Right forelimb (tissue), 1 donor: Measurements from ENCODE around the gene HNRNPR.
A peak's percentile ranks its signal among the peaks of the same experiment; 100 is the strongest.
"Not testable (repeated sequence)": the region's sequence is repeated elsewhere in the genome, so short reads cannot be mapped to it uniquely, and the experiment has no call there.

Experiments used
- DNase-seq: peaks from one replicate; pipeline ENCODE4 v3.0.0-alpha.2; 2018

The HNRNPR gene

DNA sequence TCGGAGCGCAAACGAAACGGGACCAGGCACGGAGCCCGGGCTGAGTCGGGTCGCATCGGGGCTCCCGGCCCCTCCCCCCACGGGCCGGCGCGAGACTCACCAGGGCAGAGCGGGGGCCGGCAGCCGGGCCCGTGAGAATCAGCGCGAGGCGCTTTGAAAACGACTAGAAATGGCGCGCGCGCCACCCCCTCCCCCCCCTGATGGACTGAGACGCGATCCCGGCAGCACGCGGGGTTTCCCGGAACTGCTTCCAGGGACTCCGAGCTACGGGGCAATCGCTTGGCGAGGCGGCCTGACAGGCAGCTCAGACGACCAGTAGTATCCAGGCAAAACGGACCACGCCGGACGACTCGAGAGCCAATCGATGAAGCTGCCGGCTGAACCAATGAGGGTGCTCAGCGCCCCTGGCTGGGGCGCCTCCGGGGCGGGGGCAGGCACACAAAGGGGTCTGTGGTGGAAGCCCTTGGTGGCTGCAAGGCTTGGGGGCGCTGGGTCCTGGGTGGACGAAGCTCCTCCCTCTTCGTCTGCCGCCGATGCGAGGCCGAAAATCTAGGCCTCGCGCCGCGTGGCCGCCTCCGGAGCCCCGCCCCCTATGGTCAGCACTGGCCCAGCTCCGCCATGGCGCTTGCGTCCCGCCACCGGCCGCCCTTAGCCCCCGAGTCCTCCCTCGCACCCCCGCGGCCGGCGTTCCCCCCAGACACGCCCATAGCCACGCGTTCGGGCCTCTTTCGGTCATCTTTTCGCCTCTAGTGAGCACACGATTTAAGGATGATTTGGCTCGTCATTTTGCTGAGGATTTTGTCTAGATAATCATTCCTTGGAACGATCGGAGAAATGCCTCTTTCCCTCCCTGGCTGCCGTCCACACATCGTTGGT is at the start of gene HNRNPR:
Gene HNRNPR, minus strand, starts transcription at position 174 of the 876 bp plus-strand sequence. CDS start 3,276 bp downstream, outside the sequence.
- DNase-seq, result peak; percentile 100

DNA sequence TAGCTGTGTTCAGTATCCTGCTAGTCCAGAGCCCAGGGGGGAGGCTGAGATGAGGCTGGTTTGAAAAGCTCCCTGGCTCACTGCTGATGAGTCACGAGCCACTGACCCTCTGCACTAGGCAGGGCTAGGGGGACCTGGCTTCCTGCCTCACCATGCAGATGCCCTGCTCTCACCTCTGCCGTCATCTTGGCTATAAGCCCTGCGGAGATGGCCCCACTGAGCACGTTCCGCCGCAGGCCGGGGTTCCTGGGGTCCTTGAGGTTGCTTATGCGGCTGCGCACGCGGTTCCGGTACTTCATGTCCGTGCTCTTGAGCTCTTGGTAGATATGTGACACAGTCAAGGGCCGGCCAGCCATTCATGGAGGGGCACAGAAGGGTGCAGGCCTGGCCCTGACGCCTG is 49.6 kb upstream of the HNRNPR start:
- no peak for DNase-seq

DNA sequence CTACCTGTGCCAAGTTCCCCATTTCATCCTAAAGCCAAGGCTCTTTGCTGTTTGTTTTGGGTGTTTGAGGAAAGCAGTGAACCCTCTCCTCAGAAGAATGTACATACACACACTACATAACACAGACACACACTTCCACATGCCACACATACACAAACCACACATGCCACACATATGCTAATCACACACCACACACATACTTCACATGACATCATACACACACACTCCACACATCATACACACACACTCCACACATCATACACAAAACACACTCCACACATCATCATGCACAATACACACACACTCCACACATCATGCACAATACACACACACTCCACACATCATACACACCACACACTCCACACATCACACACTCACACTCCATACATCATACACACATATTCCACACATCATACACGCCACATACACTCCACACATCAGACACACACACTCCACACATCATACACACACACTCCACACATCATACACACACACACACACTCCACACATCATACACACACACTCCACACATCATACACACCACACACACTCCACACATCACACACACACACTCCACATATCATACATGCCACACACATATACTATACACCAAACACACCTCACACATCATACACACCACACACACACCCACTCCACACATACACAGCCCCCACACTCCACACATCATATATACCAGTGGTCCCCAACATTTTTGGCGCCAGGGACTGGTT is 48.2 kb upstream of the HNRNPR start:
- DNase-seq, result no peak

DNA sequence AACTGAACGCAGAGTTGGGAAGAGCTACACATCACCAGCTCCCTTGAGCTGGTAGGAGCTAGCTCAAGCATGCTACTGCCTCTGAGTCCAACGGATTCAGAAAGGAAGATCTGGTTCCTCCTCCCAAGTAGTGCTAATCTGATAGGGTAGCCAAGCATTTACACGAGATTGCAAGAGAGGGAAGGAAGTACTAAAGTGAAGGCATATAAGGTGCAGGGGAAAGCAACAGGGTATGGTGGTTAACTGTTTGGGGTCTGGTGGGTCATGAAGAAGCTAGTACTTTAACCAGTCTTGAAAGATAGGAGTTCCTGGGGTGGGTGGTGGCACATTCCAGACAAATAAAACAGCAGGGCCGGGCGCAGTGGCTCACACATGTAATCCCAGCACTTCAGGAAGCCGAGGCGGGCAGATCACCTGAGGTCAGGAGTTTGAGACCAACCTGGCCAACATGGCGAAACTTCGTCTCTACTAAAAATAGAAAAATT is 45.8 kb upstream of the HNRNPR start:
- DNase-seq, result no peak

DNA sequence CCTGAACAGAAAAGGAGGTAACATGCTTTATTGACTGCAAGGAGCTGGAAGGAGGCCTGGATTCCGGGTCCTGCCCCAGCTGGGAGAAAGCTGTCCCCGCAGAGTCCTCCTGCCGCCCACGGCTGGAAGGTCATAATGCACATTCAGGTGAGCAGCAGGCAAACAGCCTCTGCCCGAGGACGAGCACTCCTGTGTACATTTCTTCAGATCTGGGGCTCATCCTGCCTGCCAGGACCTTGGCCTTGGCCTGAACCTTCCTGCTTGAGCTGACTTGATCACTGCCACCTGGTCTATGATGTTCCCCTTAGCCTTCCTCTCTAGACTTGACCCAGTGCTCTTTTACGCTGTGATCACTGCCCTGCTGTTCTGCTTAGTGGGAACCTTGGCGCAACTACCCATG is 43.4 kb upstream of the HNRNPR start:
- DNase-seq, result no peak

DNA sequence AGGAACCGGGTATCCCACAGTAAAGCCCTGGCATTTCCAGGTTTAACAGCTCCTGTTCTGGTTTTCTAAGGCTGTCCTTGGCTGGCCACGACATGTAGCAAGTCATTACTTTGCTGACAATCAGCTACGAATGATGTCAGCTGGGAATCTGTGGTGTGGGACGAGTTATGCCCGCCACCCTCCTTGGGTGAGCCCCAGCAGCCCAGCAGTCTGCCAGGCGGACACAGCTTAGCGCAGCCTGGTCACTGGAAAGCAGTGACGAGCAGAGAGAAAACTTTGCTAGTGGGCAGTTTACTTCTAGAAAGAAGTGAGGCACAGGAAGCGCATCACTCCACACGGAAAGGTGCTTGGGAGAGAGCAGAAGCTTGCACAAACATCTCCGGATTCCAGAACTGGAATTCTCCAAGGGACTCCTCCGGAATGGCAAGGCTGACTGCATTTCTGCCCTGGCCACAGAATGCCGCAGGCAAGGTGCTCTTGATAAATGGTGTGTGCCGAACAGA is 41.1 kb upstream of the HNRNPR start:
- no peak for DNase-seq

DNA sequence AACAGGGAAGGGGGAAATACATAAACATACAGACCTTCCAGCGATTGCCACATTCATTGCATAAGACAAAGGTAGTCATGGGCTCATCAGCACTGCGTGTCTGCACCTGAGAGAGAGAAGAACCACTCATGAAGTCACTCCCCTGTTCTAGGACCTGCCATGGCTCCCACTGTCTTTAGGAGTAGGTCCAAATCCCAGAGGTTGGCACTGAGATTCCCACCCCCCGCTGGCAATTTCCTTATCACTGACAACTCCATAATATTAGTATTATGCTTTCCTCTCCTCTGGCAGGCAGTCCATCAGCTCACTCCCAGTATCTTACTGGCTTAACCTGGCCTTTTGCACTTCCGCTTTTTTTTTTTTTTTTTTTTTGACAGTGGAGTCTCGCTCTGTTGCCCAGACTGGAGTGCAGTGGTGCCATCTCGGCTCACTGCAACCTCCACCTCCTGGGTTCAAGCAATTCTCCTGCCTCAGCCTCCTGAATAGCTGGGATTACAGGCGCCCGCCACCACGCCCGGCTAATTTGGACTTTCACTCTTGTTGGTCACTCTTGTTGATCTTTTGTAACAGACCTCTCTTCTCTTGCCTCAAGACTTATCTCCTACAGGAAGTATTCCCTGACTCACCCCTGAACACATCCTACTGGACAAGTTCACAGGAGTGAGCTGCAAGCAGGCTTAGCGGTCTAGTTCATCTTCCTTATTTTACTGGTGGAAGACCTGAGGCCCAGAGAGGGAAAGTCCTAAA is 40.4 kb upstream of the HNRNPR start:
- no peak for DNase-seq

DNA sequence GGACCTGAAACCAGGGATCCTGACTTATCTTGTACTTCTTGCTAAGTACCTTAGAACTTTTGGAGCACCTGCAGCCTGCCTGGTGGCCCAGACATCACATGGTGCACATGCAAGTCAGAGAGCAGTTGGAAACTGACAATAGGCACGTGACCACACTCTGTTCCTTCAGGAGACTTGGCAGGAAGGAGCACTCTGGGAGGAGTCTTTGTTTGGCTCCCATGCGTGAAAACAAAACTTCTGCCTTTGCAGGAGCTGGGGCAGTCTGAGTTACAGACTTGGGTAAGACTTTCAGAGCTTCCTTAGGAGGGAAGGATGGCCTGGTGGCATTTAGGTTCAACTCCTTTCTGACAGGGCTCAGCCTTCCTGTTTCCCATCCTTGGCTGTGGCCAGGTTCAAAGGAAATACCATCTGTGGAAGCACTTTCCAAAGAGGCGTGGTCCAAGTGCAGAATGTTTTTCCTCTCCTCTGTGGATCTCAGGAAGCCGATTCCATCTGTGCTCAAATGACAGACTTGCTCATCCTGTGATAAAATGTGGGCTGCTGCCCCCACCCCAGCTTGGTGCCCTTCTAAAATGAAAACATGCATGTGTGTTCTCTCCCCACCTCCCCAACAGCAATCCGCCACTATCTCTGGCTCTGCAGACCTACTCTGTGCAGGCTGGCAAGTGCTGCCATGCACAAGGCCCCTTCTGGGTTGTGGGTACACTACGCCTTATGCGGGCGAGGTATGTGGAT is 39.7 kb upstream of the HNRNPR start:
- no peak for DNase-seq

DNA sequence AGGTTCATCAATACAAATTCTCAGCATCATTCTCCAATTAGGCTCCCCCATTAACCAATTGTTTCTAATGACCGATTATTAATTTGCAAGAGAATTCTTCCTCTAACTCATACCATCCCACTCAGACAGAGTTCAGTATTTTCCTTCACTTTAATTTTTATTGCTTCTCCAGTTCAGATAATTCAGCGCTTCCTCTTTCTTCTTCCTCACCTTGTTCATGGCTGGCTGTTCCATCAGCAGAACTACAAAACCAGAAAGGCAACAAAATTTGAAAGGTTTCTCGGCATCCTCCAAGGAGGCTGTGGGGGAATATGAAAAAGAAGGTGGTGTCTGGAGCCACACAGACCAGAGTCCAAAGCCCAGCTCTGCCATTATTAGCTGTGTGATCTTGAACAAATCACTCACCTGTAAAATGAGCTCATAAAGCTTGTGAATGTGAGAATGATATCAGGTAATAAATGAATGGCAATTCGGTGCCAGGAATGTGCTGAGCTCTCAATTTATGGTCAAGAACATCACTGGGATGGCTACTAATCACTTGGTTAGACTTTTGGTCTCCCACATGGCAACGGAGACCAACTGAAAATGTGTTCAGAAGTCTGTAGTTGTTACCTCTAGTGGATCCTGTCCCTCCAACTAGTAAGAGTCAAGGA is 37.3 kb upstream of the HNRNPR start:
- DNase-seq, result no peak

DNA sequence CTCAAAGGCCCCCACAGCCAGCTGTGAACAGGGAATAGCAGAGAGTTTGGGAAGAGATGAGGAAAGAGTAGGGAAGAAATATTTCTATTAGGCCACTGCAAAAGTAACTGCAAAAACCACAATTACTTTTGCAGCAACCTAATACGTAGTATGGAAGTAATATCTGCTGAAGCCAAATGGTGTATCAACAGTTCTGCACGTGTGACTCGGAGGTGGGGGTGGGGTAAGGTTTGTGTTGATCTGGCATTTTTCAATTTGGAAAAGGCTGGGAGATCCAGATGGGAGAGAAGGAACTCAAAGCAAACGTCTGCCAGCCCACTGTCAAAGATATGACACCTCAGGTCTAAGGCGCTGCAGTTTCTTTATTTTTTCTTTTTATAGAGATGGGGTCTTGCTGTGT is 36.6 kb upstream of the HNRNPR start:
- DNase-seq, result no peak

DNA sequence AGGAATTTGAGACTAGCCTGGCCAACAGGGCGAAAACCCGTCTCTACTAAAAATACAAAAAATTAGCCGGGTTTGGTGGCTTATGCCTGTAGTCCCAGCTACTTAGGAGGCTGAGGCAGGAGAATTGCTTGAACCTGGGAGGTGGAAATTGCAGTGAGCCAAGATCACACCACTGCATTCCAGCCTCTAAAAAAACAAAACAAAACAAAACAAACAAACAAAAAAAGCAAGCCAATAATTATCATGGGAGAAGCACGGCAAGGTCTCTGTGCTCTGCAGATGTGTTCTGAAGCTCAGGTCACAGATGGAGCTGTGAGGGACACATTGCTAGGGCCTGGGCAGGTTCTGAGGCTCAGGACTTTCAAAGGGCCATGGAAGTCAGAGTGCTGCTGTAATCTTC is 36.2 kb upstream of the HNRNPR start:
- DNase-seq, result not testable (repeated sequence)

DNA sequence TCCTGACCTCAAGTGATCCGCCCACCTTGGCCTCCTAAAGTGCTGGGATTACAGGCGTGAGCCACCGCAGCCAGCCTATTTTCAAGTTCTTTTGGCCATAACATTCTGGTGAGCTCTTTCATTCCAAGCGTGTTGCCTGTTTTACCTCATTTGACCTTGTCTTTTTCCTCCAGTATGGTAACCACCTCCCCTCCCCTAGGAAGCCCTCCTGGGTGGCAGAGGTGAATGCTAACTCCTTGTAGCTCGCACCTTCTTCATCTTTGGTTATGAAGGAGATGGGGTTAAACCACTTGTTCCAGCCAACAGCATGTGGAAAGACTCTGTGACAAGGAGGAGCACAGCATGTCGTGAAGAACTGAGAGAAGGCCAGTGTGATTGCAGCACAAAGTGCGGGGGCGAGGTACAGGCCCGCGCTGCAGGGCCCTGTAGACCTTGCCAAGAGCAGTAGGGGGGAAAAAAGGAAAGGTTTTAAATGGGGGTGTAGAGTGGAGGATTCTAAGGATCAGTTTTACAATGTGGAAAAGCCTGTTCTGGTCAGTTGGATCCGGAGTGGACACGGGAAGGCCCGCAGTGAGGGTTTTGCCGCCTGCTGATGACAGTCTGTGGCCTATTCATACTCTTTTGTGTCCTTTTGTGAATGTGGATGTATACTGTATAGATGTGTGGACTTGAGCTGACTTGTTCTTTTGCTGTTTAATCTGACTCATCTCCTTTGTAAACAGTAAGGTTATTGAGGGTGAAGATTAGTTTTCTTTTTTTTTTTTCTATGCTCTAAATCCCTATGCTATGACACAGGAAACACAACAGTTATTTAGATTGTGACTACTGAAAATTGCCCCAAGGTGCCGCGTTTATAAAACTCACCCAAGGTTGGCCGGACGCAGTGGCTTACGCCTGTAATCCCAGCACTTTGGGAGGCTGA is 33.1 kb upstream of the HNRNPR start:
- DNase-seq, result no peak

DNA sequence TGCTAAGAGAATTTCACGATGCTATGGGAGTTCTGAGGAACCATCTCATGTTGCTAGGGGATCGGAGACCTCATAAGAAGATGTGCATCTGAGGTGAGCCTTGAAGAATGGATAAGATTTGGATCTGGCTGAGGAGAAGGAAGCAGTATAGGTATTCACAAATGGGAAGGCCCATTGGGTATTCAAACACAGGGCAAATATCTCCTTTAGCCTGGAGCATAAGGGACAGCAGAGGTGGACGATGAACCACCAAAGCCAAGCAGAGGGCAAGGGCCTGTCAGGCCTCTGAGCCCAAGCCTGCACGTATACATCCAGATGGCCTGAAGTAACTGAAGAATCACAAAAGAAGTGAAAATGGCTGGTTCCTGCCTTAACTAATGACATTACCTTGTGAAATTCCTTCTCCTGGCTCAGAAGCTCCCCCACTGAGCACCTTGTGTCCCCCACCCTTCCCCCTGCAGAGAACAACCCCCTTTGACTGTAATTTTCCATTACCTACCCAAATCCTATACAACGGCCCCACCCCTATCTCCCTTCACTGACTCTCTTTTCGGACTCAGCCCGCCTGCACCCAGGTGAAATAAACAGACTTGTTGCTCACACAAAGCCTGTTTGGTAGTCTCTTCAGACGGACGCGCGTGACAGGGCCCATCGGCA is 30.1 kb upstream of the HNRNPR start:
- not testable (repeated sequence) for DNase-seq

DNA sequence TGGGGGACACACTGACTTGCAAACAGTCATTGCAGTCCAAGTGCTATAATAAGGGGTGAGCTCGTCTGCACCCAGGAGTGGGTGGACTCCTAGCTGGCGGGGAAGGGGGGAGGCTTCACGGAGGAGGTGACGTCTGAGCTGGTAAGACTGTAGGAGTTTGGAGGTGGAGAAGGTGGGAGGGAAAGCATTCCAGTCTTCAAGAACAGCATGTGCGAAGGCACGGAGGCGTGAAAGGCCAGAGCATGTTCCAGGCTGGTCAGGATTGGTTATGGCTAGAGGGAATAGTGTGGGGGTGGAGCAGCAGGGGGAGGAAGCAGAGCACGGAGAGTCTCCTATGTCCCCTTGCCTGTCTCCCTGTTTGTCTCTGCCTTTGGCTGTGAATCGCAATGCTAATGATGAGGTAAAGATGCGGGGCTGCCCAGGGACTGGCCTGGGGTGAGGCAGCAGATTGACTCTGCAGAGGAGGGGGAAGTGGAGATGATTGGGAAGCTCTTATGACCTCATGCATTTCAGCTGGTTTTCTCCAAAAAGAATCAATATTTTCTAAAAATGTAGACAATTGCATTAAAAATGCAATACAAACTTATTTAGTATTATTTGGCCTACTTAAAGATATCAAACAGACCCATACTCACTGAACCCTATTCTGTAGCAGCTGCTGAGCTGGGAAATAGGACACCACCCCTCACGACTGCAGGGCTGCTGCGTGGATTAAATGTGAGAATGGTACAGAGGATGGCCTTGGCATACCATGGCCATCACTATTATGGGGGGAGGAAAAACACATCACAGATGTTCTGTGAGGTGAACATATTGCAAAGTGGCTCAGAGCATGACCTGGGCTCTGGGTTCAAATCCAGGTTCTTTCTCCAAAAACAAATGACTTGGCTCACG is 28.1 kb upstream of the HNRNPR start:
- no peak for DNase-seq

DNA sequence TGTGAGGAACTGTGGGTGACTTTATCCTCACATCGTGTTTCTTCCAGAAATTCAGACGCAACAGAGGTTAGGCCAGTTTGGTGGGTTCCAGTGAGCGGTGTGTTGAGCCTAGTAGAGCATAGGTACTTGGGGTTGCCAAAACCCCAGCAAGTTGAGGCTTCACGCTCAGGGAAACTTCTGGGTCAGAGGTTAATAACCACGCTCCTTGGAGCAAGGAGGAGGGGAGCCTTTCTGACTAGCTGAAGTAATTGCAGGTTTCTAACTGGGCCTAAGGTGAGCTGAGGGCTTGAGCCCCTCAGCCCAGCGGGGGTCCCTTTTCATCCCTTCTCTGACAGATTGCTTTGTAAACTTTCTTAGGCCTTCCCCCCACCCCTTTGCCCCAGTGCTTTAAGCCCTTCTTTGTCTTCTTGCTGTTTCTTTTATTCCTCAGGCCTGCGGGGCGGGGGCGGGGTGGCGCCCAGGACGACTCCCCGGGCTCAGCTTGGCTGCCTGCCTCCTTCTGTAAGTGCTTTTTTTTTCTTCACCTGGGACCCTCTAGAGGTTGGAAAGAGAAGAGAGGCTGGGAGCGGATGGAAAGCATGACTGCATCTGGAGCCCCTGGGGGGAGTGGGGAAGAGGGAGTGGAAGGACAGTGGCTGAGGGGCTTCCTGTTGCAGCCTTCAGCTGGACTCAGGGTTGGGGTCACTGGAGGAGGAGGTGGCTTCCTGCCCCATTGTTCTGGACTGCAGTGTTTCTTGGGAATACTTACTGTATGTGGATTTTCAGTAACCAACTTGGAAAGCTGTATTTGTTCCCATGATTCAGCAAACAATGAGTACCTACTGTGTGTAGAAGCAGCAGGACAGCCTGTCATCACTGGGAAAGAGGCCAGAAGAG is 26.9 kb upstream of the HNRNPR start:
- peak; percentile 72 for DNase-seq

DNA sequence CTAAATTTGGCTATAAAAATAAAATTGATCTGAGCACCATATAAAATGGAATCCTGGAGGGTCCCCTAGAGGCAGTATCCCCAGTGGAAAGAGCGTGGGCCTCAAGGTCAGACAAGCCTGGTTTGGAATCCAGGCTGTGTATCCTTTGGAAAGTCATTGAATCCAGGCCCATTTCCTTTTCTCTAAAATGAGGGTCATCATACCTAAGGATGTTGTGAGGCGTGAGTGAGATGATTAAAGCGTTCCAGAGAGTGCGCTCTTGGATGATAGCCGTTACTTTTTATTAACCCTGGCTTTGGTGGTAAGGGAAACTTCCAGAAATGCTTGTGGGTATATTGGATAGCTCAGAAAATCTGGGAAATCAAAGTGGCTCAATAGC is 26.2 kb upstream of the HNRNPR start:
- DNase-seq, result no peak

DNA sequence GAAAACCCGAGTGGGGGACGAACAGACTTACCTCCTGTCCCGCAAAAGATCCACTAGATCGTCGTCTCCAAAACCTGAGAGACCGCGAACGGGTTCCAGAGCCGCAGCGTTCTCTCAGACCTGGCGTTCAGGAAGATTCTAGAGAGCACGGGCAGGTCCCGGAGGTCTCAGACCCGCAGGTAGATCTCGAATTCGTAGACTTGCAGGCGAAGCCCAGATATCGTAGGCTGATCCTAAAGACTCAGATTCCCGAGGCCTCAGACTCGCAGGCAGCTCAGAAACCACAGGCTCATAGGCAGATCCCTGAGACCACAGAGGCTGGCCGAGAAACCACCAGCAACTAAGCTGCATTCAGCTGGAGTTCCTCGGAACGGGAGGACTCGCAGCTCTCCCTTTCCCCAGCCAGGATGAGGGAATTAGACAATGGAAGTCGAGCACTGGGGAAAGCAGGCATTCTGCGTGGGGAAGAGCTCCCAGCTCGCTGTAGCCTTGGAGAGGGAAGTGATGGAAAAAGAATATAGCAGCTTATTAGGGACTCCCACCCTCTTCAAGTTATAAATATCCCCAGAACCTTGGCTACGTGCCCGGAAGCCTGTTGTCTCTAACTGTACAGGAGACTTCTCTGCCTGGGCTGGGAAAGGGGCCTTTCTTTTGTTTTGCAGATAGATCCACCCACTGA is 25.4 kb upstream of the HNRNPR start, which contains the start of gene ZNF436:
Gene ZNF436, minus strand, starts transcription at position 502 of the 679 bp plus-strand sequence. CDS start 1,831 bp downstream, outside the sequence.
- DNase-seq, result peak; percentile 91
